ENCODE measurements around the gene SBF2. TPM values are rescaled to one million over a fixed set of nuclear protein-coding genes. Genes with fewer than 3 reads are reported as not detected.
A peak's percentile ranks its signal among the peaks of the same experiment; 100 is the strongest.

The SBF2 gene
- total and polyA plus RNA-seq, 10 donors: 3.6 to 70.9 (median 57.1) TPM

- H3K4me3 ChIP-seq: no peak overlapping the region
- intact Hi-C loops (cut with DNase I; ENCODE audit: low total_unique reads): no loop called here
- H3K9me3 ChIP-seq: peaks cover 0 to 13% (median 7%) of the 10 kb centered on the region in 8 donors
- H3K27me3 ChIP-seq (replicated peaks in 1 of 7): no peaks in the 10 kb centered on the region
- DNase-seq: no peak
- no peak for TF ChIP-seq POLR2AphosphoS5 (IDR thresholded peaks at IDR 0.05)
- TF ChIP-seq, protein P1, sequence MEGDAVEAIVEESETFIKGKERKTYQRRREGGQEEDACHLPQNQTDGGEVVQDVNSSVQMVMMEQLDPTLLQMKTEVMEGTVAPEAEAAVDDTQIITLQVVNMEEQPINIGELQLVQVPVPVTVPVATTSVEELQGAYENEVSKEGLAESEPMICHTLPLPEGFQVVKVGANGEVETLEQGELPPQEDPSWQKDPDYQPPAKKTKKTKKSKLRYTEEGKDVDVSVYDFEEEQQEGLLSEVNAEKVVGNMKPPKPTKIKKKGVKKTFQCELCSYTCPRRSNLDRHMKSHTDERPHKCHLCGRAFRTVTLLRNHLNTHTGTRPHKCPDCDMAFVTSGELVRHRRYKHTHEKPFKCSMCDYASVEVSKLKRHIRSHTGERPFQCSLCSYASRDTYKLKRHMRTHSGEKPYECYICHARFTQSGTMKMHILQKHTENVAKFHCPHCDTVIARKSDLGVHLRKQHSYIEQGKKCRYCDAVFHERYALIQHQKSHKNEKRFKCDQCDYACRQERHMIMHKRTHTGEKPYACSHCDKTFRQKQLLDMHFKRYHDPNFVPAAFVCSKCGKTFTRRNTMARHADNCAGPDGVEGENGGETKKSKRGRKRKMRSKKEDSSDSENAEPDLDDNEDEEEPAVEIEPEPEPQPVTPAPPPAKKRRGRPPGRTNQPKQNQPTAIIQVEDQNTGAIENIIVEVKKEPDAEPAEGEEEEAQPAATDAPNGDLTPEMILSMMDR (IDR thresholded peaks at IDR 0.05 in 8 of 11, conservative IDR thresholded peaks at IDR 0.05 in 3 of 11): no peak
- no peak for TF ChIP-seq POLR2A (IDR thresholded peaks at IDR 0.05)
- 79 to 91% (median 89%) methylated on average over 12 of the region's 12 CpGs for WGBS, 5 donors
- H3K36me3 ChIP-seq: peaks cover 3 to 93% (median 51%) of the 10 kb centered on the region in 6 donors
- peaks cover 24 to 63% (median 37%) of the 10 kb centered on the region in 6 donors for H3K4me1 ChIP-seq
- peak overlapping the region in 5 of 8 donors; percentile 29 to 82 (median 74) for H3K27ac ChIP-seq
Observed at GRCh38 chr11:9740202-9740883, 553.7 kb downstream of the SBF2 start.

DNA sequence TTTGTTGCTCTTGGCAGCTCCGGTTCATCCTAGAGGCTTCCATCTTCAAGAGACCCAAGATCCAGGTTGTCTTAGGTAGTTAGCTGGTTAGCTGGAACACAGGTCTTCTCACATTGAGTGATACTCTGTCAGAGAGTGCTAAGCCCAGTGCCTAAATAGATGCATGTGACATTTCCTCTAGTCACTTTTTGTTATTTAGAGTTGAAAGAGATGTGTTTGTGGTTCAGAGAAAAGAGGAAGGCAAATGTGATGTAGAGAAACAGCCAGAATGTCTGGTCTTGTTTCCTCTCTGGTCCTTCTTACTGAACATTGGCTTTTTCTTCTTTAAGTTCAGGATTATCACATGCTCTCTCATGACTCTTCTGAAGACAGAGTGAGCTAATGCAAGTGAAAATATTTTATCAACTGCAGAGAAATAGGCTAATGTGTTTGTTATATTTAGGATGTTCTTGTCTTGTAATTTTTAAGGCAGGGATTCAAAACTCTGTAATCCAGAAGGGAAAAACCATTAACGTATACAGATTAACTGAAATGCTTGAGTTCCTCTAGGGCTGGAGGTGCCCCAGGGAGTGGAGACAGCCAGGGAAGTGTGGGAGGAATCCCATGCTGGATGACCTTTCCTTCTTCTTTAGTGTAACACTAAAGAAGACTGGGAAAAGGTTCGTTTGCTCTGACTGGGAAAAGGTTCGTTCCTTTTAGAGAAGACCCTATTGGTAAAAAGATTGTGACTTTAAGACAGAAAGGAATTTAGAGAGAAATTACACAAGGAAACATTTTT, 554.7 kb downstream of the SBF2 start:
- TF ChIP-seq, protein P1 (IDR thresholded peaks at IDR 0.05 in 8 of 11, conservative IDR thresholded peaks at IDR 0.05 in 3 of 11): no peak
- TF ChIP-seq POLR2AphosphoS5 (IDR thresholded peaks at IDR 0.05) (peak in 1 of 3 donors; percentile 54), POLR2A (IDR thresholded peaks at IDR 0.05) (no peak)
- 72 to 89% (median 82%) methylated on average over 4 of the region's 4 CpGs for WGBS, 5 donors
- Histone ChIP-seq H3K27ac (peak overlapping the region; percentile 29 to 82 (median 66)), H3K4me3 (no peak overlapping the region), H3K27me3 (replicated peaks in 1 of 7) (no peaks in the 10 kb centered on the region), H3K4me1 (peaks cover 16 to 52% (median 27%) of the 10 kb centered on the region in 6 donors), H3K9me3 (peaks cover 0 to 13% (median 10%) of the 10 kb centered on the region in 8 donors), H3K36me3 (peaks cover 3 to 93% (median 58%) of the 10 kb centered on the region in 6 donors)
- intact Hi-C loops (cut with DNase I; ENCODE audit: low total_unique reads): no loop called here
- no peak for DNase-seq

DNA sequence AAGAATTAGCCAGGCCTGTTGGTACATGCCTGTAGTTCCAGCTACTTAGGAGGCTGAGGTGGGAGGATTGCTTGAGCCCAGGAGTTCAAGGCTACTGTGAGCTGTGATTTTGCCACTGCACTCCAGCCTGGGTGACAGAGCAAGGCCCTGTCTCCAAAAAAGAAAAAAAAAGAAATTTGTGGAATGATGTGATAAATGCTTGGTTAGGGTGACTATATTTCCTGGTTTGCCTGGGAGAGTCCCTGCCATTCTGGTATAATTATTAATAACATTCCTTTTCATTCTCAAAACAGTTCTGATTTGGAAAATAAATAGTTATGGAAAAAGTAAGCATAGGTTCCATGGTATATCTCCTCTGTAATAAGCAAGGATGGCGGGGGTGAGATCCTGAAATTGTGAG, 555.3 kb downstream of the SBF2 start:
- no peak overlapping the region for H3K4me3 ChIP-seq
- 87 to 100% (median 89%) methylated on average over 1 of the region's 1 CpG for WGBS, 5 donors
- H3K9me3 ChIP-seq: peaks cover 0 to 13% (median 10%) of the 10 kb centered on the region in 8 donors
- intact Hi-C loops (cut with DNase I; ENCODE audit: low total_unique reads): no loop called here
- TF ChIP-seq, protein P1 (IDR thresholded peaks at IDR 0.05 in 8 of 11, conservative IDR thresholded peaks at IDR 0.05 in 3 of 11): no peak
- peaks cover 3 to 93% (median 61%) of the 10 kb centered on the region in 6 donors for H3K36me3 ChIP-seq
- no peaks in the 10 kb centered on the region for H3K27me3 ChIP-seq (replicated peaks in 1 of 7)
- H3K4me1 ChIP-seq: peaks cover 16 to 48% (median 27%) of the 10 kb centered on the region in 6 donors
- no peak for DNase-seq
- H3K27ac ChIP-seq: peak overlapping the region in 7 of 8 donors; percentile 48 to 82 (median 68)

DNA sequence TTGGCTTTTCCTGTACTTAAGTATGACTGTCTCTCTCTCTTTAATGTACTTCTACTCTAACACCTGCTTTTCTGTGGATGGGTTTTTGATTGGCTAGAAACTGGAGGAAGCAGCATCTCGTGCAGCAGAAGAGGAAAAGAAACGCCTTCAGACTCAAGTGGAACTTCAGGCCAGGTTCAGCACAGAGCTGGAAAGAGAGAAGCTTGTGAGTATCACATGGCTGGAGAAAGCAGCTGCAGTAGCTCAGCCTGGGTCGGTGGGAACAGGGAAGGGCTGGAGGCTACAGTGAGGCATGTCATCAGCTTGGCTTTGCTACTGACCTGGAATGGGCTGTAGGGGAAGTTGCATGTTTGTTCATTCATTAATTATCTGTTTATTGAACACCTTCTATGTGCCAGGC, 555.9 kb downstream of the SBF2 start:
- TF ChIP-seq, protein P1 (IDR thresholded peaks at IDR 0.05 in 8 of 11, conservative IDR thresholded peaks at IDR 0.05 in 3 of 11): no peak
- TF ChIP-seq POLR2AphosphoS5 (IDR thresholded peaks at IDR 0.05): peak in 2 of 3 donors; percentile 27 to 30
- no peak for DNase-seq
- intact Hi-C loops (cut with DNase I; ENCODE audit: low total_unique reads): no loop called here
- WGBS, 5 donors: 14 to 36% (median 23%) methylated on average over 3 of the region's 3 CpGs
- peaks cover 3 to 97% (median 66%) of the 10 kb centered on the region in 6 donors for H3K36me3 ChIP-seq
- peaks cover 0 to 13% (median 10%) of the 10 kb centered on the region in 8 donors for H3K9me3 ChIP-seq
- no peaks in the 10 kb centered on the region for H3K27me3 ChIP-seq (replicated peaks in 1 of 7)
- H3K4me1 ChIP-seq: peaks cover 16 to 53% (median 30%) of the 10 kb centered on the region in 6 donors
- H3K4me3 ChIP-seq: no peak overlapping the region
- H3K27ac ChIP-seq: peak overlapping the region in 7 of 8 donors; percentile 48 to 82 (median 68)

Measured in spleen (tissue), 11 donors.